Fibroblast of lung (primary cell): ENCODE measurements around the gene ATG7.

Source experiments
- CTCF ChIP-seq, 2 donors: IDR thresholded peaks in 1 of 2; conservative IDR thresholded peaks in 1 of 2; 1 replicate in 1 of 2; 2 replicates in 1 of 2; pipeline ENCODE4 v1.5.1; 2011 to 2012; ENCODE audit warnings: low read length in 2 of 2, control low read depth in 1 of 2, inconsistent platforms in 1 of 2, low read depth in 1 of 2, mild to moderate bottlenecking in 1 of 2
- EZH2 ChIP-seq: IDR thresholded peaks from 2 replicates; pipeline ENCODE4 v1.5.1; 2012; ENCODE audit warnings: low read length, control low read depth, mild to moderate bottlenecking; ENCODE audit errors: missing control alignments

DNA sequence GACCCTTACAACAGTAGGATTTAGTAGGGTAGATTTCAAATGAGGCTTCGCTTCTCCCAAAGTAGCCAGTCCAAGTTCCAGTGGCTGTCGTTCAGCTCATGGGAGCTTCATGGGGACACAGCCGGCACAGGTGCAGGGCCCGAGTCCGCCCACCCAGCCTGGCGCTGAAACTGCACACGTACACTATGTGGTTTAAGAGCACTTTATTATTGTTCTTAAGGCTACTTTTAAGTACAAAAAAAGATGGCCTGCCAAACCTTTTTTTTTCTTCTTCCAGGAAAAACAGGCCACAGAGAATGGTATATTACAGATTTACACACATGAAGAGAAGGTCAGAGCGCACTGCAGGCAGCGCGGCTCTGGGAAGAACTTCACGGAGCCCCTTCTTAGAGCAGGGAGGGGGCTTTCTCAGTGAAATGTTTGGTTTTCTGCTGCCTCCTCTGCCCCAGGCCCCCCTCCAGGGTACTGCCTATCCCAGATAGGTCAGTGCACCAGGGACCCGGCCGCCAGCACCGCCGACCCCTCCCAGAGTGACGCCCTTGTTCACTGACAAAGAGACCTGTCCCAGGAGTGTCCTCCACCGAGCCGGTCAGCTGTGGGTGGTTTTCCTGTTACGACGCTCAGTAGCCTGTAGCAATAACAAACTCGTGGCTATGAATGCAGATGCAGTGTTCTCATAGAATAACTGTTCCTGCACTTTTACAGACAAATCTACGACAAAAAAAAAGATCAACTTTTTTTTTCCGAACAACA is 283.9 kb downstream of the ATG7 start:
- no peak for TF ChIP-seq CTCF (conservative IDR thresholded peaks at IDR 0.05 in 1 of 2, IDR thresholded peaks at IDR 0.05 in 1 of 2; ENCODE audit: low read depth in 1 of 2, low read length in 2 of 2)
- no peak for TF ChIP-seq EZH2
